Measurements from ENCODE around the gene SLC35C1.

Gene SLC35C1

DNA sequence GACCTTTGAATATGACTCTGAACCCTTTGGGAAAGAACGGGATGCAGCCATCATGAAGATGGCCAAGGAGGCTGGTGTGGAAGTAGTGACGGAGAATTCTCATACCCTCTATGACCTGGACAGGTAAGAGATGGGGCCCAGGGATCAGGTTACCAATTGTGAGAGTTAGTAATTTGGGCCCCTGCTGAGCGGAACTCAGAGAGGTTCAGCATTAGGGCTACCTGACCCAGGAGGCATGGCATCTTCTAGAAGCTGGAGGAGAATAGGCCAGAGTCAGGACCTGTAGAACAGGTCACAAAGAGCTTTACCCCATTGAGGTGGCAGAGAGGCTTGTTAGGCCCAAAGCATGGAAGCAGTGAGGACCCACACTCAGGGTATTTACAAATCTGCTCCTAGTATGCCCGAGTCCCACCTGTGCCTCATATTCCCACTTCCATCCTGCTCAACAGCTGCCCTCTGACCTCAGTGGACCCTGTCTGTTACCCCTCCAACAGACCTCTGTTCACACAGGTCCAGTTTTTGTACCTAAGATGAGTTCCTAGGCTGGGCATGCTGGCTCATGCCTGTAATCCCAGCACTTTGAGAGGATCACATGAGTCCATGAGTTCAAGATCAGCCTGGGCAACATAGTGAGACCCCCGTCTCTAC is 53.9 kb downstream of the SLC35C1 start:
- Histone ChIP-seq H3K27ac (peak overlapping the region in 20 of 21 experiments; percentile 18 to 92 (median 74)), H3K4me3 (no peak overlapping the region)

DNA sequence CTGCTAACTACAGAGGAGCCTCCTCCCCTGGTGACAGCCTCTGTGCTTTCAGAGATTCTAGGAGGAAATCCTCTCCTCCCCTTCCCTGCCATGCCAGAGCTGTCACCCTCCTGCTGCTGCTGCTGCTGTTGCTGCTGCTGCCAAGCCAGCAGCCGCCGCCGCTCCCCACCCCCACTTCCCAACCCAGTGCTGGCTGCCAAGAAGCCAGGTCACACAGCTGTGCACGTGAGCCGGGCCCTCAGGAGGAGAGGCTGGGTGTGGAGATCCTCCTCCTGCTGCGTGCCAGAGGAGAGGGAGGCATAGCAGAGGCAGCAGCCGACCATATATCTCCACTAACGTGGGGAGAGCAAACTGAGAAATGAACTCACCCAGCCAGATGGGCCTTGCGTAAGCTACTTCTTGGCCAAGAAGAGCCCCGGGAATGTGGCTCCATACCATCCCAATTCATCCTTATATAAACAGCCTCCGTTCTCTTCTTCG is 54.8 kb downstream of the SLC35C1 start:
- Histone ChIP-seq H3K4me3 (no peak overlapping the region), H3K27ac (peak overlapping the region in 19 of 21 experiments; percentile 33 to 92 (median 75))

DNA sequence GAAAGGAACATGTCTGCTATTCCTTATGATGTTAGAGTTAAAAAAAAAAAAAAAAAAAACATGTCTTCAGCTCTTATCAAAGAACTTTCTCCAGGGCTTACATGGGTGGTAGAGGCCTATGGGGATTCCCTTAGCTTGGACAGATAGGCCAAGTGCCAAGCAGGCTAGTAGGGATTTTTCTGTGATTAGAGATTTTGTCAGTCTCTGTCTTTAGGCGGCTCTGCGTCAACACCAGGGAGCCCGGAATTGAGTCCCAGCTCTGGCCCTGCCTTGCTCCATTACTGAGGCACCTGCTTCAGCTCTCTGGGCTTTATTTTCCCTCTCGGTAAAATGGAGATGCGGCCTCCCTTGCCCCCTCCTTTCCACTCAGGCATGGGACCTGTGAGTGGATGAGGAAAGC is 55.4 kb downstream of the SLC35C1 start:
- no peak overlapping the region for H3K4me3 ChIP-seq
- H3K27ac ChIP-seq, result peak overlapping the region in 18 of 21 experiments; percentile 14 to 89 (median 74)

DNA sequence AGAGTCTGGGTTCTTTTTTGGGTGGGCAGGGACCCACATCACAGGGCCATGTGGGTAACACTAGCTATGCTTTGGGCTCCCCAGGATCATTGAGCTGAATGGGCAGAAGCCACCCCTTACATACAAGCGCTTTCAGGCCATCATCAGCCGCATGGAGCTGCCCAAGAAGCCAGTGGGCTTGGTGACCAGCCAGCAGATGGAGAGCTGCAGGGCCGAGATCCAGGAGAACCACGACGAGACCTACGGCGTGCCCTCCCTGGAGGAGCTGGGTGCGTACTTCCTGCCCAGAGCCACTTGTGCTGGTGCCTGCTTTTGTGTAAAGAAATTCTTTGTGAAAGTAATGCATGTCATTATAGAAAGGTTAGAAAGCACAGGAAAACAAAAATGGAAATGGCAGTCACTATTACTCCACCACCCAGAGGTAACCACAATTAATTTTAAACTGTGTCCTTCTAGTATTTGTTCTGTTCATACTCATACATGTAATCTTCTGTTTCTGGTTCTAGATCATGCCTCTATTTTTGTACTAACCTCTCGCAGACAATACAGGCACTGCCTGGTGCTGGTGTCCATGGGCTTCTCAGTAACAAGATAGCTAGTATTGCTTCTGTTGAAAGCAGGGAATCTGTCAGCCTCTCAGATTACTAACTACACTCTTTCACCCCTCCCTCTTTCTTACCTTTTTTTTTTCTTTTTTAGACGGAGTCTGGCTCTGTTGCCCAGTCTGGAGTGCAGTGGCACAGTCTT is 56.0 kb downstream of the SLC35C1 start:
- peak overlapping the region in 7 of 21 experiments; percentile 14 to 86 (median 78) for H3K27ac ChIP-seq
- no peak overlapping the region for H3K4me3 ChIP-seq
